VCaP (cell line): ENCODE results near the gene TPRN.

Experiments used
- H3K27ac ChIP-seq: fragments of 450-650 bp; 2 replicates; pipeline ENCODE4 v1.5.1; 2017
- TF ChIP-seq, protein P1 (sequence below): fragments of 450-650 bp; conservative IDR thresholded peaks from 2 replicates; pipeline ENCODE4 v1.5.1; 2017; ENCODE audit warnings: mild to moderate bottlenecking, moderate library complexity

TPRN gene

DNA sequence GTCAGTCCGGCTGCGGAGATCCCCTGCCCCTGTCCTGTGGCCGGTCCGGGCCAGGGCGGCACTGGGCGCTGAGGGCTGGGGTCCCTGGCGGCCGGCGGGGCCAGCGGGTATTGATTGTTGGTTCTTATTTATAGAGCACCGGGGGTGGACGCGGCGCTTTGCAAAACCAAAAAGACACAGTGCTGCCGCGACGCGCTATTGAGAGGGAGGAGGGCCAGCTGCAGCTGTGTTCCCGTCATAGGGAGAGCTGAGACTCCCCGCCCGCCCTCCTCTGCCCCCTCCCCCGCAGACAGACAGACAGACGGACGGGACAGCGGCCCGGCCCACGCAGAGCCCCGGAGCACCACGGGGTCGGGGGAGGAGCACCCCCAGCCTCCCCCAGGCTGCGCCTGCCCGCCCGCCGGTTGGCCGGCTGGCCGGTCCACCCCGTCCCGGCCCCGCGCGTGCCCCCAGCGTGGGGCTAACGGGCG lies 33.2 kb downstream of the TPRN start:
- H3K27ac ChIP-seq, result peak overlapping the region; percentile 100
- TF ChIP-seq, protein P1, sequence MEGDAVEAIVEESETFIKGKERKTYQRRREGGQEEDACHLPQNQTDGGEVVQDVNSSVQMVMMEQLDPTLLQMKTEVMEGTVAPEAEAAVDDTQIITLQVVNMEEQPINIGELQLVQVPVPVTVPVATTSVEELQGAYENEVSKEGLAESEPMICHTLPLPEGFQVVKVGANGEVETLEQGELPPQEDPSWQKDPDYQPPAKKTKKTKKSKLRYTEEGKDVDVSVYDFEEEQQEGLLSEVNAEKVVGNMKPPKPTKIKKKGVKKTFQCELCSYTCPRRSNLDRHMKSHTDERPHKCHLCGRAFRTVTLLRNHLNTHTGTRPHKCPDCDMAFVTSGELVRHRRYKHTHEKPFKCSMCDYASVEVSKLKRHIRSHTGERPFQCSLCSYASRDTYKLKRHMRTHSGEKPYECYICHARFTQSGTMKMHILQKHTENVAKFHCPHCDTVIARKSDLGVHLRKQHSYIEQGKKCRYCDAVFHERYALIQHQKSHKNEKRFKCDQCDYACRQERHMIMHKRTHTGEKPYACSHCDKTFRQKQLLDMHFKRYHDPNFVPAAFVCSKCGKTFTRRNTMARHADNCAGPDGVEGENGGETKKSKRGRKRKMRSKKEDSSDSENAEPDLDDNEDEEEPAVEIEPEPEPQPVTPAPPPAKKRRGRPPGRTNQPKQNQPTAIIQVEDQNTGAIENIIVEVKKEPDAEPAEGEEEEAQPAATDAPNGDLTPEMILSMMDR, result no peak

DNA sequence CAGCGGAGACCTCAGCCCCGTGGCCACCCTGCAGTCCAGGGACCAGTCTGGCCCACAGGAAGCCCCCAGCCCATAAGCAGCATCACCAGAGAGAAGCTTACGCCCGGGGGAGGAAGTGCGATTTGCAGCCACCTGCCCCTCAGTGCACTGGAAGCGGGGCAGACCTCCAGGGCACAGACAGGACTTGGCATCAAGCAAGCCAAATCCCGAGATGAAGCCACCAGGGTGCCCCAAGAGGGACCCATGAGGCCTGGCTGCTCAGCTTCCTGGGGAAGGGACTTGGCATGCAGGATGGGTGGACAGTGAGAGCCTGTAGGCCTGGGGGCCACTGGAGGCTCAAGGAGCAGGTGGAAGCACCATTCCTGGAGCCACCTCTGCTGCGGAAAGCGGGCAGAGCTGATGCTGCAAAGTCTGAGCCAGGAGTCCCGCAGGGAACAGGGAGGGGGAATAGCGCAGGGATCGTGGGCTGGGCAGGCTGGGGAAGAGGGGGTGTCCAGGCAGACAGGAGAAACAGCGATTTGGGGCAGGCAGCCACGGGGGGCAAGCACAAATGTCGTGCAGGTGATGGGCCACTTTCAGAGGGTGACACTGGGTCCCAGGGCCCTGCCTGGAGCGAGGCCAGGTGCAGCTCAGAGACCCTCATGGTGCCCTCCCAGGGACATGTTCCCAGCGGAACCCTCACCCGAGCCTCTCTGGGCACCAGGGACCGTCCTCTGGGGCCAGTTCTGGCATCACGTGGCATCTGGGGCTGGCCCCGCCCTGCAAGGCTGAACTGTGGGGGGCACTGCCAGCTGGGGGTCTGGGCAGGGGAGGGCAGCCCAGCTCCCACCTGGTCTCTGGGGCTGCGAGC lies 33.9 kb downstream of the TPRN start:
- TF ChIP-seq, protein P1, result no peak
- H3K27ac ChIP-seq, result peak overlapping the region; percentile 100

DNA sequence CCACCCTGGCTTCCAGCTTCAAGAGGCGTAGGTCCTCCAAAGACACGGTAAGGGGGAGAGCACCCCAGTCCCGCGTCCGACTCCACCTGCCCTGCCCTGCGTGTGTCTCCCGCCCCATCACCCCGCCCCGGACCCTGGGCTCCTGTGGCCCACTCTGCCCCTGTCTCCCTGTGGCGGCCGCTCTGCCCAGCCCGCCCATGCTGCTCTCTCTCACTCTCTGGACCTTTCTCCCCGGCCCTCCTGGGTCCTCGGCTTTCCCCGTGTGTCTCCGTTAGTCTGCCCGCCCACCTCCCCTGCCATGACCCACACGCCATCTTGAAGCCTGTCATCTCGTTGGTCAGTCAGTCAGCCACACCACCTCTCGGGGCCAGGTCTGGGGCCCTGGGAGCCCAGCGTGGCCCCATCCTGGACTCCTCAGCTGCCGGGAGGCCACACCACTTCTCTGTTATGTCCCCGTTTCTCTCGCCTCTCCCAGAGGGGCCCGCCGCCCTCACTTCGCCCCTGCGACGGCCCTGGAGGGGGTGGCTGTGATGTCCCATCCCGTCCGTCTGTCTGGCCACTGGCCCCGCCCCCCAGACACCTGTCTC lies 35.2 kb downstream of the TPRN start:
- TF ChIP-seq, protein P1, result no peak
- H3K27ac ChIP-seq, result no peak overlapping the region

DNA sequence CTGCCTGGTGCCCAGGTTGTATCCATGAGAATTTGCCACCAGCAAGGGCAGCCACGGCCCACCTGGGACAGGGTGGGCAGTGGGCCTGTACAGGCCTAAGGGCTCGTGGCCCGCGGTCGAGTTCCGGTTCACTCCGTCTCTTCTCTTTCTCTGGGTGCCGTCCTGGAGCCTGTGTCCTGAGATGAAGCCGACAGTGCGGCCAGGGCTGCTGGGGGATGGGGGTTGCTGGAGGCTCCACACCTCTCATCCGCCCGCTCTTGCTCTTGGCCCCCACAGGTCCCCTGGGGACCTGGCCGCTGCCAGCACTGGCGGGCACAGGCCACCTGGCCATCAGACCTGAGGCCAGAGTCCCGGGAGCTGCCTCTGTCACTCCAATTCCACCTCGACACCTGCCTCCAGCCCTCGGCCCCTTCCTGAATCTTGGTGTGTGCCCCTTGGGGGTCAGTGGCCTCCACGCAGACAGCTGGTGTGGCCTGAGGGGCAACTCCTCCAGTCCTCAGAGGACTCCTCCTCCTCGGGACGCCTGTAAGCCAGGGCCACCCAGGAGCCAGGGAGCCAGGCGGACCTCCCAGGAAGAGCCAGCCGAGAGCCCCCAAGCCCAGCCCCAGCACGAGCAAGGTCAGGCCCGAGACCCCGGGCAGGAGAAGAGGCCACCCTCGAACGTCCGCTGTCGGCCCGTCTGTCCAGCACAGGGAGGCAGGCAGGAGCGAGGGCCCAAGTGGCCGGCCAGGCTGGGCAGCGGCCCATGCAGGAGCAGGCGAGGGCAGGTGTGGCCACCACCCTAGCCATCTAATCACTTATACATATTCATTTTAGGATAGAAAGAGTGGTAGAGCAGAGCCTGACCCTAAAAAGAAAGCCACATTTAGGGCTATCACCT lies 35.9 kb downstream of the TPRN start:
- TF ChIP-seq, protein P1, result no peak
- no peak overlapping the region for H3K27ac ChIP-seq

DNA sequence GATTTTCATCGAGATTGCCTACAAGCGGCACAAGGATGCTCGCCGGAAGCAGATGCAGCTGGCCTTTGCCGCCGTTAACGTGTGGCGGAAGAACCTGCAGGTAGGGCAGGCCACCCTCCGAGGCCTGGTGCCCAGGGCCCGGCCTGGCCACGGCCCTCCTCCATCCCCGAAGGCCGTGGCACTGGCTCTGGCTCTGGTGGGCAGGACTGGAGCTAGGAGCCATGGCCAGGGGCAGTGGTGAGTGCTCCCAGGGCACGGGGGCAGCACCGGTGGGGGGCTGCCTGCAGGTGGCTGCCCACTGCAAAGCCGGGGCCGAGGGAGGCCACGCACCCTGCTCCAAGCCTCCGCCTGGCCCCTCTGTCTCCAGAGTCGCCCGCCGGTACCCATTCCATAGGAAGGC lies 36.7 kb downstream of the TPRN start:
- H3K27ac ChIP-seq, result no peak overlapping the region
- TF ChIP-seq, protein P1, result no peak

DNA sequence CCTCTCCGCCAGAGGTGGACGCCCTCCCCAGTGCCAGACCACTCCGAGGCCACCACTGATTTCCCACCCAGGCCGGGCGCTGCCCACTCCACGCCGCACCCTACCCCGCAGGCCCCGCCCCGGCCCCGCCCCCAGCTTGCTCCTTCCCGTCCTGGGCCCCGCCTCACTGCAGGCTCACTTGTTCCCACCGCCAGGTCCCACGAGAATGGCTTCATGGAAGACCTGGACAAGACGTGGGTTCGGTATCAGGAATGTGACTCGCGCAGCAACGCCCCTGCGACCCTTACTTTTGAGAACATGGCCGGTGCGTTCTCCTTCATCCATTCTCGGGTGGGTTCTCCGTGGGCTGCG lies 37.2 kb downstream of the TPRN start:
- TF ChIP-seq, protein P1, result no peak
- no peak overlapping the region for H3K27ac ChIP-seq
